Coronary artery (tissue), 2 donors: Measurements from ENCODE around the gene MYL12B.

Experiments
- DNase-seq: peaks from one replicate; pipeline ENCODE4 v3.0.0-alpha.2; 2017; ENCODE audit warnings: low spot score
- H3K27ac ChIP-seq, 2 donors: fragments of 200-600 bp; sonication (generic); one replicate each; pipeline ENCODE4 v1.5.1; 2016 to 2019
- H3K4me3 ChIP-seq: fragments of 200-600 bp; sonication (generic); 2 replicates; pipeline ENCODE4 v1.5.1; 2016; ENCODE audit warnings: mild to moderate bottlenecking, moderate library complexity
- TF ChIP-seq, protein P1 (sequence below): fragments of 200-600 bp; sonication (generic); IDR thresholded peaks from one replicate; pipeline ENCODE4 v1.5.1; 2019; ENCODE audit warnings: antibody characterized with exemption

MYL12B gene

DNA sequence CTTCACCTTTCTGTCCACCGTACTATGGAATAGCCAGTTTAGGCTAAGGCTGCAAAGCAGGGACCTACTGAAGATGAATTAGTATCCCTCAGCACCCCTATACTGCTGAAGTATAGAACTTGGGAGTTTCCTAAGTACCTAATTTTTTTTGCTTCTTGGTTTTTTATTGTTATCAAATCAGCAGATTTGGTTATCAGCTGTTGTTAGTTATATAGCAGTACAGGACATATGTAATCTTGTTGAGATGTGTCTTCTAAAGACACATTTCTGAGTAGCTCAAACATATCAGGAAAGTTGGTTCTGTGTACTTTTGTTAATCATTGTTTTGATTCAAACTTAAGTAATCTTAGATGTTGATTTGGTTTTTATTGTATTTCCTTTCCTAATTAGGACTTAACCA, 9.1 kb upstream of the MYL12B start:
- Histone ChIP-seq H3K27ac (peak overlapping the region; percentile 19 to 53), H3K4me3 (no peak overlapping the region)
- DNase-seq = no peak
- TF ChIP-seq, protein P1, sequence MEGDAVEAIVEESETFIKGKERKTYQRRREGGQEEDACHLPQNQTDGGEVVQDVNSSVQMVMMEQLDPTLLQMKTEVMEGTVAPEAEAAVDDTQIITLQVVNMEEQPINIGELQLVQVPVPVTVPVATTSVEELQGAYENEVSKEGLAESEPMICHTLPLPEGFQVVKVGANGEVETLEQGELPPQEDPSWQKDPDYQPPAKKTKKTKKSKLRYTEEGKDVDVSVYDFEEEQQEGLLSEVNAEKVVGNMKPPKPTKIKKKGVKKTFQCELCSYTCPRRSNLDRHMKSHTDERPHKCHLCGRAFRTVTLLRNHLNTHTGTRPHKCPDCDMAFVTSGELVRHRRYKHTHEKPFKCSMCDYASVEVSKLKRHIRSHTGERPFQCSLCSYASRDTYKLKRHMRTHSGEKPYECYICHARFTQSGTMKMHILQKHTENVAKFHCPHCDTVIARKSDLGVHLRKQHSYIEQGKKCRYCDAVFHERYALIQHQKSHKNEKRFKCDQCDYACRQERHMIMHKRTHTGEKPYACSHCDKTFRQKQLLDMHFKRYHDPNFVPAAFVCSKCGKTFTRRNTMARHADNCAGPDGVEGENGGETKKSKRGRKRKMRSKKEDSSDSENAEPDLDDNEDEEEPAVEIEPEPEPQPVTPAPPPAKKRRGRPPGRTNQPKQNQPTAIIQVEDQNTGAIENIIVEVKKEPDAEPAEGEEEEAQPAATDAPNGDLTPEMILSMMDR = no peak

DNA sequence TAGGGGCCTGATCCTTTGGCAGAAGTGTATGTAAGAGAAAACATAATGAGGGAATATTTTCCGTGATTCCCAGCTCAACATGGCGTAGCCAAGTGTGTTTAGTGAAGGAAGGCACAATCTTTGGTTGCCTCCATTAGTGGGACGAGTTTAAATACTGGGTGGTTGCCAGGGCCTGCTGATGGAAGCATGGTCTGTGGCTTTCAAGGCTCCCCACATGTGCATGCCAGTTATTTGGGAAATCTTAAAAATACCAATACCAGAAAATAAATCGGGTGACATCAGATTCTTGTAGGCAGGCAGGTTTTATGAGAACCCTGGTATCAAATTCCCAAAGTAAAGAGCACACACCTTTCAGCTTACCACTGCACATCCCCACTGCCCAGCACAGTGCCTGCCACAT, 7.2 kb upstream of the MYL12B start:
- Histone ChIP-seq H3K27ac (peak overlapping the region in 1 of 2 donors; percentile 77), H3K4me3 (no peak overlapping the region)
- DNase-seq = no peak
- TF ChIP-seq, protein P1 = no peak

DNA sequence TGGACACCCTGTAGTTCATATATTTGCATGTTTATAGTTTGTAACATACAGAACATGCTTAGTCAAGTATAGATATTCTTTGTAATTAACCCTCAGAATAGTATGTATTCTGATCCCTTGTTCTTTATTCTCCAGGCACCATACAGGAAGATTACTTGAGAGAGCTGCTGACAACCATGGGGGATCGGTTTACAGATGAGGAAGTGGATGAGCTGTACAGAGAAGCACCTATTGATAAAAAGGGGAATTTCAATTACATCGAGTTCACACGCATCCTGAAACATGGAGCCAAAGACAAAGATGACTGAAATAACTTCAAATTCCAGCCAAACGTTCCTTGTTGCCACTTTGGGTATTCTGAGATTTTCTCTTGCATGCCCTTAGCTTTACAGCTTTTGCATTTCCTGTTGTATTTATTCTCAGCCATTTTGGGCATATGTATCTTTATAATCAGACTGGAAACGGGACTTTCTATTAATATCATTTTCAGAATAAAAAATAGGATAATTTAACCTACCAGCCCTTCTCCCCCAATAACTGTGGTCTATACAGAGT, 6.2 kb upstream of the MYL12B start:
- TF ChIP-seq, protein P1 = no peak
- Histone ChIP-seq H3K27ac (peak overlapping the region; percentile 19 to 77), H3K4me3 (no peak overlapping the region)
- DNase-seq = no peak

DNA sequence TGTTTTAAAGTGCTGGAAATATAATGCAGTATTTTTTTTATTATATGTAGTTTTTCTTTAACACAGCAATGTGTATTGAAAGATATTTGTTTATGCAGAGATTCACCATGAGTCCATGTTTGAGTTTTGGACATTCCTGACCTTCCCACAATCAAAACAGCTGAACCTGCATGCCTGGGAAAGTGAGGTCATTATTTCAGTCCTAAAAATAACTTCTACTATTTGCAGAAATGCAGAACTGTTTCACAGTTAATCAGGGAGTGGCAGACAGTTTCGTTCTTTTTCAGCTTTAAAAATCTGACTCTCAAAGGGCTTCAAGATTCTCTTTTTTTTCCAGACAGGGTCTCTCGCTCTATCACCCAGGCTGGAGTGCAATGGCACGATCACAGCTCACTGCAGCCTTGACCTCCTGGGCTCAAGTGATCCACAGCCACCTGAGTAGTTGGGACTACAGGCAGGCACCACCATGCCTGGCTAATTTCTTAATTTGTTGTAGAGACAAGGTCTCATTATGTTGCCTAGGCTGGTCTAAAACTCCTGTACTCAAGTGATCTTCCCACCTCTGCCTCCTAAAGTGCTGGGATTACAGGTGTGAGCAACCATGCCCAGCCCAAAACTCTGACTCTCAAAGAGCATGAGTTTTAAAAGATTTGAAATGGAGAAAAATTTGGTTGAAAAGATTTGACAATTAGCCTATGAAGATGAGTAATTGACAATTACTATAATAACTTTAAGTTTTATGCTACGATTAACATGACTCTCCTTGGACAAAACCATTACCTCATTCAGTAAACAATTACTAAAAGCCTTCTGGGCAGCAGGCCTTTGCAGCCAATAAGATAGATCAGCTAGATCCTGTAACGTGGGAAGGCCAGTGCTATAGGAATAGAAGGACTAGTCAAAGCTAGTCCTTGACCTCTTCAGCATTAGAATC, 5.0 kb upstream of the MYL12B start:
- TF ChIP-seq, protein P1 = no peak
- Histone ChIP-seq H3K4me3 (peak overlapping the region; percentile 6), H3K27ac (peak overlapping the region; percentile 60 to 77)
- no peak for DNase-seq

DNA sequence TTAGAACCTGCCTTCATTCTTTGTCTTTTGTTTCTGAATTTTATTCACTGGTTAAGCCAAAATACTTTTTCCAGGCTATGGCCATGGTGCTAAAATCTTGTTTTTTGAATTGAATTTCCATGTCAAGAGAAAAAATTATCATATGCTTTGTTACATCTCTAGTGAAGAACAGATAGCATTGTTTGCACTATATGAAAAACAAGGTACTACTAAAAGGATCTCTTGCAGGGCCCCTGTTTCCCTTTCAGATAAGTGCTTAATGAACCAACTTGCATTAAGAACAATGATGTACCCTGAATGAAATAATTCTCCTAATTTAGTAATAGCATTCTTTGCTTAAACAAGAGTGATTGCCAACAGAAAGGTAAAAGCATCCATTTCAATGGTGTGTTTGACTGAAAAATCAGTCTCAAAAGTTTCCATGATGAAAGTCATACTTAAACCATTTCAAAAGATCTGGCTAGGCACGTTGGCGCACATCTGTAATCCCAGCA, 4.3 kb upstream of the MYL12B start:
- H3K27ac ChIP-seq = peak overlapping the region; percentile 60 to 77
- DNase-seq = no peak
- H3K4me3 ChIP-seq = no peak overlapping the region
- TF ChIP-seq, protein P1 = no peak

DNA sequence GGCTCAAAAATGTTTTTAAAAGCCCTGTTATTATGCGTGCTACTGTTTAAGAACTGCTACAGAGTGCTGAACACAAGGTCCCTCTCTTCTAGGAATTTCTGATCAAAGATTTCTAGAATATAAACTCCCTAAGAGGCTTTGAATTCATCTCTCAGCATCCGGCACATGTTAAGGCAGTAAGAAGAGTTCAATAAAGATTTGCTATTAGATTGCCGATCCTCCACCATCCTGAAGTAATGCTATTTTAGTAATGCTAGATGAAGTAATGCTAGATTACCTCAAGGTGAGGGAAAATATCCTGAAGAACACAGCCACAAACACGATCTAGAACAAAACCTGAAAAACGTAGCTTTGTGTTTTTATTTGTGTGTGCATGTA, 949 bp upstream of the MYL12B start:
- peak overlapping the region; percentile 94 to 99 for H3K27ac ChIP-seq
- TF ChIP-seq, protein P1 = no peak
- DNase-seq = no peak
- peak overlapping the region; percentile 98 for H3K4me3 ChIP-seq
